Suppressor macrophage treated with lipopolysaccharide for 1 hour (primary cell): ENCODE data around the gene ROGDI.

Source experiments
- DNase-seq, 3 donors: peaks; one replicate each; pipeline ENCODE4 v3.0.0-alpha.2; 2020 to 2022

Gene ROGDI

GRCh38 chr16:4765511-4766474, 36.6 kb downstream of the ROGDI start:
- DNase-seq, result peak; percentile 49 to 53 (median 50)

GRCh38 chr16:4763791-4764190, 38.6 kb downstream of the ROGDI start:
- DNase-seq, result peak in 1 of 3 donors; percentile 10

- DNase-seq, result peak in 1 of 3 donors; percentile 8
These were observed 40.2 kb downstream of the ROGDI start for GRCh38 chr16:4762205-4762604.

- DNase-seq, result no peak
These were observed 42.1 kb downstream of the ROGDI start for GRCh38 chr16:4760221-4760910.

- DNase-seq, result no peak
These were observed 46.7 kb downstream of the ROGDI start for GRCh38 chr16:4755687-4756086.

GRCh38 chr16:4754865-4755264, 47.6 kb downstream of the ROGDI start:
- no peak for DNase-seq

- no peak for DNase-seq
These were observed 49.2 kb downstream of the ROGDI start for GRCh38 chr16:4753227-4753626.

GRCh38 chr16:4752351-4753100, 49.9 kb downstream of the ROGDI start:
- no peak for DNase-seq

GRCh38 chr16:4750896-4751295, 51.5 kb downstream of the ROGDI start:
- DNase-seq, result no peak

- no peak for DNase-seq
These were observed 52.7 kb downstream of the ROGDI start for GRCh38 chr16:4749700-4750257.

- no peak for DNase-seq
These were observed 53.6 kb downstream of the ROGDI start for GRCh38 chr16:4748682-4749411.

- no peak for DNase-seq
These were observed 54.3 kb downstream of the ROGDI start for GRCh38 chr16:4747906-4748681.

GRCh38 chr16:4746991-4747574, 55.4 kb downstream of the ROGDI start:
- DNase-seq, result no peak
